ENCODE results near the gene CTRL. TPM values are rescaled to one million over a fixed set of nuclear protein-coding genes. Genes with fewer than 3 reads are reported as not detected.

CTRL gene
- 0.59 and 1.4 TPM in 2 replicates for total RNA-seq (ENCODE audit: low replicate concordance)
- long read RNA-seq, result 0 reads

GRCh38 chr16:67931712-67932461, at the start of gene CTRL:
TSS of gene CTRL (minus strand) at chr16:67931862. CDS start at chr16:67931852, 10 bp downstream.
- H3K4me3 Mint-ChIP-seq, result no peak within 1 kb of the TSS
- no peak for DNase-seq (ENCODE audit: extremely low spot score, unreplicated experiment)

GRCh38 chr16:67979955-67980678, 48.5 kb upstream of the CTRL start, which contains the start of gene DPEP3:
TSS of gene DPEP3 (minus strand) at chr16:67980499. CDS start at chr16:67980380, 119 bp downstream.
- H3K4me3 Mint-ChIP-seq, result no peak within 1 kb of the TSS

More at GRCh38 chr16:67931712-67932461, at the start of gene CTRL:
- Mint-ChIP-seq H3K27ac (no peak within 1 kb of the TSS), H3K9me3 (no peaks in the 10 kb centered on the region), H3K27me3 (peaks cover 2% of the 10 kb centered on the region), H3K4me1 (ENCODE audit: unreplicated experiment) (peaks cover 12% of the 10 kb centered on the region), H3K36me3 (peaks cover 3% of the 10 kb centered on the region)
- peak; percentile 42 for TF ChIP-seq CTCF (conservative IDR thresholded peaks at IDR 0.05)

GRCh38 chr16:67977469-67978227, 46.0 kb upstream of the CTRL start:
- Mint-ChIP-seq H3K4me1 (ENCODE audit: unreplicated experiment) (no peaks in the 10 kb centered on the region), H3K27me3 (peaks cover 10% of the 10 kb centered on the region), H3K36me3 (no peaks in the 10 kb centered on the region), H3K27ac (no peak overlapping the region), H3K9me3 (no peaks in the 10 kb centered on the region), H3K4me3 (no peak overlapping the region)
- no peak for TF ChIP-seq CTCF (conservative IDR thresholded peaks at IDR 0.05)
- DNase-seq (ENCODE audit: extremely low spot score, unreplicated experiment), result no peak

More at GRCh38 chr16:67979955-67980678, 48.5 kb upstream of the CTRL start, which contains the start of gene DPEP3:
- Mint-ChIP-seq H3K36me3 (no peaks in the 10 kb centered on the region), H3K9me3 (no peaks in the 10 kb centered on the region), H3K27me3 (peaks cover 10% of the 10 kb centered on the region), H3K27ac (no peak within 1 kb of the TSS), H3K4me1 (ENCODE audit: unreplicated experiment) (peaks cover 4% of the 10 kb centered on the region)
- DNase-seq (ENCODE audit: extremely low spot score, unreplicated experiment), result no peak
- no peak for TF ChIP-seq CTCF (conservative IDR thresholded peaks at IDR 0.05)

GRCh38 chr16:67977005-67977404, 45.3 kb upstream of the CTRL start:
- H3K4me1 Mint-ChIP-seq (ENCODE audit: unreplicated experiment), result no peaks in the 10 kb centered on the region
- TF ChIP-seq CTCF (conservative IDR thresholded peaks at IDR 0.05), result no peak
- H3K27me3 Mint-ChIP-seq, result peaks cover 10% of the 10 kb centered on the region
- no peaks in the 10 kb centered on the region for H3K9me3 Mint-ChIP-seq
- H3K36me3 Mint-ChIP-seq, result no peaks in the 10 kb centered on the region
- no peak overlapping the region for H3K4me3 Mint-ChIP-seq
- DNase-seq (ENCODE audit: extremely low spot score, unreplicated experiment), result no peak
- no peak overlapping the region for H3K27ac Mint-ChIP-seq

- peaks cover 10% of the 10 kb centered on the region for H3K27me3 Mint-ChIP-seq
- no peak overlapping the region for H3K4me3 Mint-ChIP-seq
- no peaks in the 10 kb centered on the region for H3K9me3 Mint-ChIP-seq
- no peak for TF ChIP-seq CTCF (conservative IDR thresholded peaks at IDR 0.05)
- no peak overlapping the region for H3K27ac Mint-ChIP-seq
- H3K36me3 Mint-ChIP-seq, result no peaks in the 10 kb centered on the region
- no peak for DNase-seq (ENCODE audit: extremely low spot score, unreplicated experiment)
- no peaks in the 10 kb centered on the region for H3K4me1 Mint-ChIP-seq (ENCODE audit: unreplicated experiment)
These were observed 44.5 kb upstream of the CTRL start for GRCh38 chr16:67976205-67976604.
